Vagina (tissue), 2 donors: ENCODE measurements around the gene SYNPR.

Experiments used
- POLR2AphosphoS5 ChIP-seq, 2 donors: sonication (generic); formaldehyde crosslinking; IDR thresholded peaks; one replicate each; pipeline ENCODE4 v1.9.0; 2017; ENCODE audit warnings: antibody characterized with exemption in 2 of 2, mild to moderate bottlenecking in 2 of 2, low read depth in 1 of 2; ENCODE audit not compliant: insufficient read depth in 1 of 2
- TF ChIP-seq, protein P1 (sequence below), 3 experiments: fragments of 450-650 bp in 2 of 3; fragments of 200-600 bp in 1 of 3; sonication (generic) in 1 of 3; IDR thresholded peaks; one replicate each; pipeline ENCODE4 v1.5.1; 2017 to 2019; ENCODE audit warnings: antibody characterized with exemption in 3 of 3, mild to moderate bottlenecking in 2 of 3, moderate library complexity in 2 of 3

DNA sequence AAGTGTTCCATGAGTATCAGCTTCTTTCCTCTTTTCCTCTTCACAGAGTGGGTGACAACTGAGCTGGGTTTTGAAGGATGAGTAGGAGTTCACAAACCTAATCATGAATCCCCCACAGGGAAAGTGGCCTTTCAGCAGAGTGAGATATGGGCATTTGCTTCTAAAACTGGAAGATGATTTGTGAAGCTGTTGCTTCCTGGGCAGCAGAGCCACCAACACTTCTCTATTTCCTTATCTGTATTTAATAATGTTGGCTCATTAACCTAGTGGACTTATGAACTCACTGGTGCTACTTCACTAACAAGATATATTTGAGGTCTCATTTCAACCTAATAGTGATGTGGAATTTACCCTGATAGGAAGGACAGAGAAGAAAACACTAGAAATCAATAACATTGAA, 152.8 kb downstream of the SYNPR start:
- no peak for TF ChIP-seq POLR2AphosphoS5 (IDR thresholded peaks at IDR 0.05; ENCODE audit: insufficient read depth in 1 of 2, low read depth in 1 of 2)
- TF ChIP-seq, protein P1, sequence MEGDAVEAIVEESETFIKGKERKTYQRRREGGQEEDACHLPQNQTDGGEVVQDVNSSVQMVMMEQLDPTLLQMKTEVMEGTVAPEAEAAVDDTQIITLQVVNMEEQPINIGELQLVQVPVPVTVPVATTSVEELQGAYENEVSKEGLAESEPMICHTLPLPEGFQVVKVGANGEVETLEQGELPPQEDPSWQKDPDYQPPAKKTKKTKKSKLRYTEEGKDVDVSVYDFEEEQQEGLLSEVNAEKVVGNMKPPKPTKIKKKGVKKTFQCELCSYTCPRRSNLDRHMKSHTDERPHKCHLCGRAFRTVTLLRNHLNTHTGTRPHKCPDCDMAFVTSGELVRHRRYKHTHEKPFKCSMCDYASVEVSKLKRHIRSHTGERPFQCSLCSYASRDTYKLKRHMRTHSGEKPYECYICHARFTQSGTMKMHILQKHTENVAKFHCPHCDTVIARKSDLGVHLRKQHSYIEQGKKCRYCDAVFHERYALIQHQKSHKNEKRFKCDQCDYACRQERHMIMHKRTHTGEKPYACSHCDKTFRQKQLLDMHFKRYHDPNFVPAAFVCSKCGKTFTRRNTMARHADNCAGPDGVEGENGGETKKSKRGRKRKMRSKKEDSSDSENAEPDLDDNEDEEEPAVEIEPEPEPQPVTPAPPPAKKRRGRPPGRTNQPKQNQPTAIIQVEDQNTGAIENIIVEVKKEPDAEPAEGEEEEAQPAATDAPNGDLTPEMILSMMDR (IDR thresholded peaks at IDR 0.05): no peak
